ENCODE results near the gene NTM. TPM values are rescaled to one million over a fixed set of nuclear protein-coding genes. Genes with fewer than 3 reads are reported as not detected.
A peak's percentile ranks its signal among the peaks of the same experiment; 100 is the strongest.

NTM gene
- total RNA-seq, 1 donor, result 52.2 TPM

DNA sequence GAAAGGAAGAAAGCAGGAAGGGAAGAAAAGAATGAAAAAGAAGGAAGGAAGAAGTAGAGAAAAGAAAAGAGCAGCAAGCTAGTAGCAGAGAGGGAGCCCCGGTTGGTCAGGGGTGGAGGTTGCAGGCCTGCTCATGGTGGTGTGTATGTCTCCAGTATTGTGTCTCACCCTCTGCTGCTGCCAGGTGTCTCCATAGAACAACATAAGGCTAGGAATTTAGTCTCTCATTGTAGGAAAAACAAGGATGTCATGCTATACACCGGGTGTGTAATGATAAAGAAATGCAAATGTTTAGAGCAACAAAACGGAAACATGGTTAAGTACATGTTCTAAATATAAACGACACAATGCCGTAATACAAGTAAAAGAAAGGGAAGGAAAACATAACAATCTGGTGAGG, 342.5 kb downstream of the NTM start:
- no peak for DNase-seq (ENCODE audit: low read depth)
- TF ChIP-seq, protein P1, sequence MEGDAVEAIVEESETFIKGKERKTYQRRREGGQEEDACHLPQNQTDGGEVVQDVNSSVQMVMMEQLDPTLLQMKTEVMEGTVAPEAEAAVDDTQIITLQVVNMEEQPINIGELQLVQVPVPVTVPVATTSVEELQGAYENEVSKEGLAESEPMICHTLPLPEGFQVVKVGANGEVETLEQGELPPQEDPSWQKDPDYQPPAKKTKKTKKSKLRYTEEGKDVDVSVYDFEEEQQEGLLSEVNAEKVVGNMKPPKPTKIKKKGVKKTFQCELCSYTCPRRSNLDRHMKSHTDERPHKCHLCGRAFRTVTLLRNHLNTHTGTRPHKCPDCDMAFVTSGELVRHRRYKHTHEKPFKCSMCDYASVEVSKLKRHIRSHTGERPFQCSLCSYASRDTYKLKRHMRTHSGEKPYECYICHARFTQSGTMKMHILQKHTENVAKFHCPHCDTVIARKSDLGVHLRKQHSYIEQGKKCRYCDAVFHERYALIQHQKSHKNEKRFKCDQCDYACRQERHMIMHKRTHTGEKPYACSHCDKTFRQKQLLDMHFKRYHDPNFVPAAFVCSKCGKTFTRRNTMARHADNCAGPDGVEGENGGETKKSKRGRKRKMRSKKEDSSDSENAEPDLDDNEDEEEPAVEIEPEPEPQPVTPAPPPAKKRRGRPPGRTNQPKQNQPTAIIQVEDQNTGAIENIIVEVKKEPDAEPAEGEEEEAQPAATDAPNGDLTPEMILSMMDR (IDR thresholded peaks at IDR 0.05; ENCODE audit: insufficient read depth, low read length), result no peak
- no peak overlapping the region for H3K4me3 ChIP-seq (ENCODE audit: low read depth, low read length)

DNA sequence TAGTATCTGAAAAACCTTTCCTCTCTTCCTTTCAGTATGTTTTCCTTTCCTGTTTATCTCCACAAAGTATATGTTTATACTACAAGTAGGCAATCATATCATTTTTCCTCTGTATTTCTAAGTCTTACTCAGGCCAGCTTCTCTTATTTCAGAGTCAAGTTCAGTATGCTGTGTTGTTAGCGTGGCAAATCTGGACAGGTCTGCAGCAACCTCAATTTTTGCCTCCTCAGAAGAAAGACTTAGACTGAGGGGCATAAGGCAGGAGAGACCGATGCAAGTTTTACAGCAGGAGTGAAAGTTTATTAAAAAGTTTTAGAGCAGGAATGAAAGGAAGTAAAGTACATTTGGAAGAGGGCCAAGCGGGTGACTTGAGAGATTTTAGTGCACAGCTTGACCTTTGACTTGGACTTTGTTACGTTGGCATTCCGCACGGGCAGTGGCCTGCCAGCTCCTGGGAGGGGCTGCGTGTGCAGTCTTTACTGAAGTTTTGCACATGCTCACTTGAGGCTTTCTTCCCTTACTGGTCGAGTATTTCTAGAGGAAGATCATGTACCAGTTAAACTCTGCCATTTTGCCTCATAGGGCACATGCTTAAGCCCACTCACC, 343.2 kb downstream of the NTM start:
- H3K4me3 ChIP-seq (ENCODE audit: low read depth, low read length), result no peak overlapping the region
- TF ChIP-seq, protein P1 (IDR thresholded peaks at IDR 0.05; ENCODE audit: insufficient read depth, low read length), result no peak
- no peak for DNase-seq (ENCODE audit: low read depth)

DNA sequence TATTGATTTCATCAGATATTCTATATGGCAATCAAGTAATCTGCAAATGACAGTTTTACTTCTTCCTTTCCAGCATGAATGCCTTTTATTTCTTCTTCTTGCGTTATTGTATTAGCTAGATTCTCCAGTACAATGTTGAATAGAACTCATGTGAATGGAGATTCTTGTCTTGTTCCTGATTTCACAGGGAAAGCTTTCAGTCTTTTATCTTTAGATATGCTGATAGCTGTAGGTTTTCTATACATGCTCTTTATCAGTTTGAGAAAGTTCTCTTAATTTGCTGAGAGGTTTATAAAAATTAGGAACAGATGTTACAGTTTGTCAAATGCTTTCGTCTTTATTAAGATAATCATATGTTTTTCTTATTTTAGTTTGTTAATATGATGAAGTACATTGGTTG, 347.2 kb downstream of the NTM start:
- TF ChIP-seq, protein P1 (IDR thresholded peaks at IDR 0.05; ENCODE audit: insufficient read depth, low read length), result no peak
- DNase-seq (ENCODE audit: low read depth), result no peak
- H3K4me3 ChIP-seq (ENCODE audit: low read depth, low read length), result no peak overlapping the region

DNA sequence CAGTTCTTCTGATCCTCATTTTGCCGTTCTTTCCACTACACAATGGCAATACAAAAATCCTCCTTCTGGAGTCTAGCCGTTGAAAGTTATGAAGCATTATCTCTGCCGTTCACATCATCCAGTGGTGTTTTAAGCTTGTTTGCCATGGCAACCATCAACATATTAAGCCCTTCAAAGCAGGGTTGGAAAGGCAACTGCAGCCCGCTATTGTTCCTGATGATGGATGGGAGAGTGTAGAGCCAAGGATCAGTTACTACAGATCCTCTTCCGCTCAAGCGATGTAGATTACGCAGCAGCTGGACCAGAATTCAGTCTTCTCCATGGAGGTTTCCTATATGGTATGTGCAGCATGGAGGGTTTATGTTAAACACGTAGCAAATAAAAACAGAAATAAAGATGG, 352.7 kb downstream of the NTM start:
- TF ChIP-seq, protein P1 (IDR thresholded peaks at IDR 0.05; ENCODE audit: insufficient read depth, low read length), result no peak
- DNase-seq (ENCODE audit: low read depth), result peak; percentile 11
- no peak overlapping the region for H3K4me3 ChIP-seq (ENCODE audit: low read depth, low read length)

DNA sequence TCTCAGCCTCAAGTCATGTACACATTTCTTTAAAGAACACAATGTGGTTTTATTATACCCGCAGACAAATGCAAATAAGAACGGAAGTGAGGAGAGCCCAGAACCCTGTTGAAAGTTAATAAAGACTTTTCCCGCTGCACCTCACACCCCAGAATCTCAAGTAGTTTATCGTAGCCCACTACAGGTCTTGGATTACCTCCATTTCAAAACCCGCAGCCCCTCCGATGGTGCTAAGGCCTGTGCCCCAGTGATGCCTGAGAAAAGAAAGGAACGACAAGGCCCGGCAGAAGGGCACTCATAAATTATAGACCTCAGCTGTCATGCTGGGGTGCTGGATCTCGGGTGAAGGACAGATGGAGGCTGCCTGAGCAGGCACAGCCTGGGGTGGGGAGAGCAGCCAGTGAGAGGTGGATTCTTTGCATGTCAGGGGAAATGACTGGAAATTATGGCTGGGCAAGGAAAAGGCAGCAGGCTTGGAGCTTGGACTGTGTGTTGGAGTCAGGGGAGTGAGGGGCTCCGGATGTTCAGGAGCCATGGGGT, 354.1 kb downstream of the NTM start:
- TF ChIP-seq, protein P1 (IDR thresholded peaks at IDR 0.05; ENCODE audit: insufficient read depth, low read length), result no peak
- no peak for DNase-seq (ENCODE audit: low read depth)
- H3K4me3 ChIP-seq (ENCODE audit: low read depth, low read length), result no peak overlapping the region

DNA sequence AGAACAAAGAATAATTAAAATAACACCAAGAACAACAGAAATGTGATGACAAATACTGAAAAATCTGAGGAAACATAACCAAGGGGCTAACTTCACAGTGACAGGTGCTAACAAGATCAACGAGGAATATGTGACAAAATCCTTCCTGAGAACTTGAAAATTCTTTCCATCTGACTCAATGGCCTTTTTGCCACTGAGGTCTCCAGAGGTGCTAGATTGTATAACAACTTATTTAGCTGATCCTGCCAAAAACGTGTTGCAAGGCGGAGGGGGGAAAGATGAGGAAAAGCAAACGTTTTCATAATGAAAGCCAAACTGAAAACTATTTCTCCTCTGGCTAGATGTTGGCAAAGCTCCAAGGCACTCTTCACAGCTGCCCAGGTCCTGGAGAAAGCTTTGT, 364.5 kb downstream of the NTM start:
- DNase-seq (ENCODE audit: low read depth), result peak; percentile 30
- TF ChIP-seq, protein P1 (IDR thresholded peaks at IDR 0.05; ENCODE audit: insufficient read depth, low read length), result no peak
- H3K4me3 ChIP-seq (ENCODE audit: low read depth, low read length), result no peak overlapping the region

DNA sequence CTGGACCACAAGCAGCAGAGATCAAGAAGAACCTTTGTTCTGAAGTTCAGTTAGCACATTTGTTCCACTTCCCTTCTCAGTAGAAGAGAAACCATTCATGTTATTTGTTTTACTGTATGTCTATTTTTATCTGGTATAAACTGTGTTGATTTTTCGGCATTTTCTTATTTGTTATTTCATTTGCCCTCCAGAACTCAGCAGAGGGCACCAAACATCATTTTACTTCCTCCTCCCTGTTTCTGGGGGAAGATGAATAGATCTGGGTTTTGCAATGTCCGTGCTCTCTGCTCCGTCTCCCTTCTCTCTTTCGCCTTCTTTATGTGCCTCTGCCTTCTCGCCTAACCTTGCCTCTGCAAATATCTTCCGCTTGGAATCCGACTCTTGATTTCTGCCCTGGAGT, 366.9 kb downstream of the NTM start:
- DNase-seq (ENCODE audit: low read depth), result peak; percentile 35
- no peak overlapping the region for H3K4me3 ChIP-seq (ENCODE audit: low read depth, low read length)
- TF ChIP-seq, protein P1 (IDR thresholded peaks at IDR 0.05; ENCODE audit: insufficient read depth, low read length), result peak; percentile 10

Measured in fibroblast of the aortic adventitia (primary cell).